HepG2 (cell line): ENCODE results near the gene TEDC1. TPM values are rescaled to one million over a fixed set of nuclear protein-coding genes. Genes with fewer than 3 reads are reported as not detected.

Experiments used
- NR0B2 ChIP-seq: sonication (generic); formaldehyde crosslinking; IDR thresholded peaks from 2 replicates; pipeline ENCODE4 v1.4.0; 2020; ENCODE audit warnings: mild to moderate bottlenecking, missing genetic modification reagents
- NR2F6 ChIP-seq, 2 experiments: IDR thresholded peaks; 2 replicates each; pipeline ENCODE4 v1.6.1; 2016; ENCODE audit warnings: antibody characterized with exemption in 1 of 2, mild to moderate bottlenecking in 1 of 2
- REST ChIP-seq, 2 experiments: IDR thresholded peaks; 2 replicates each; pipeline ENCODE4 v1.6.1; 2011 to 2012; ENCODE audit warnings: low read length in 2 of 2, borderline replicate concordance in 1 of 2, low read depth in 1 of 2, mild to moderate bottlenecking in 1 of 2, moderate library complexity in 1 of 2
- RFXANK ChIP-seq: IDR thresholded peaks from 2 replicates; pipeline ENCODE4 v1.6.1; 2016
- TSC22D2 ChIP-seq: sonication (generic); formaldehyde crosslinking; IDR thresholded peaks from 2 replicates; pipeline ENCODE4 v1.5.1; 2020; ENCODE audit warnings: missing genetic modification reagents, mild to moderate bottlenecking, borderline replicate concordance
- ZNF616 ChIP-seq: sonication (generic); formaldehyde crosslinking; IDR thresholded peaks from 2 replicates; pipeline ENCODE4 v1.5.0; 2020; ENCODE audit warnings: low read depth, mild to moderate bottlenecking, missing genetic modification reagents
- ZNF687 ChIP-seq: sonication (generic); formaldehyde crosslinking; IDR thresholded peaks from 2 replicates; pipeline ENCODE4 v1.5.1; 2020; ENCODE audit warnings: mild to moderate bottlenecking, missing genetic modification reagents, moderate library complexity
- ZNF7 ChIP-seq: IDR thresholded peaks from 2 replicates; pipeline ENCODE4 v1.6.1; 2016; ENCODE audit warnings: missing biosample characterization, missing genetic modification reagents
- polyA plus RNA-seq, 8 experiments: library from polyadenylated mRNA; depleted of rRNA in 3 of 8; stranded (reverse) in 7 of 8; unstranded in 1 of 8; fragments of >200 nt; fragmentation: Illumina TruSeq in 4 of 8; extraction: Trizol in 4 of 8; gene quantifications; 2 replicates each; pipeline versions ENCODE4 v1.2.1 to v1.2.3, GENCODE V29; 2011 to 2016; ENCODE audit warnings: low read depth in 4 of 8, missing spikeins in 1 of 8, mixed read lengths in 1 of 8; ENCODE audit not compliant: insufficient read depth in 1 of 8
- total RNA-seq, 5 experiments: library from RNA; depleted of rRNA; stranded (reverse); fragments of >200 nt; fragmentation: Illumina TruSeq; extraction: Trizol; gene quantifications; 2 replicates each; pipeline ENCODE4 v1.2.3, GENCODE V29; 2016; ENCODE audit warnings: low read depth in 1 of 5

The TEDC1 gene
- total and polyA plus RNA-seq, 2 of the 13 experiments (the other 11 are each of a cell fraction or from before 2014, with no cell fraction given) = 5.7 to 27.4 TPM

- no peak for TF ChIP-seq REST (IDR thresholded peaks at IDR 0.05; ENCODE audit: borderline replicate concordance in 1 of 2, low read depth in 1 of 2, low read length in 2 of 2)
- TF ChIP-seq NR0B2 = no peak
- TF ChIP-seq RFXANK (CRISPR knock-in tag) = no peak
- TF ChIP-seq NR2F6 (IDR thresholded peaks at IDR 0.05) = no peak
- no peak for TF ChIP-seq NR2F6 (CRISPR knock-in tag; IDR thresholded peaks at IDR 0.05)
- TF ChIP-seq ZNF7 (CRISPR knock-in tag) = no peak
- TF ChIP-seq TSC22D2 (CRISPR knock-in tag) = no peak
- no peak for TF ChIP-seq ZNF687 (CRISPR knock-in tag)
- TF ChIP-seq ZNF616 (CRISPR knock-in tag) = no peak
Observed at GRCh38 chr14:105505101-105505500, 14.1 kb downstream of the TEDC1 start (continued).
